Endodermal cell (in vitro differentiated cells): ENCODE measurements around the gene COLEC12. TPM values are rescaled to one million over a fixed set of nuclear protein-coding genes. Genes with fewer than 3 reads are reported as not detected.

Experiments
- DNase-seq: peaks from one replicate; pipeline ENCODE4 v3.0.0-alpha.2; 2017
- H3K27ac ChIP-seq: 2 replicates; pipeline ENCODE4 v1.5.1; 2013; ENCODE audit warnings: mild to moderate bottlenecking, low read depth, low read length, moderate library complexity
- H3K27me3 ChIP-seq: 2 replicates; pipeline ENCODE4 v1.6.1; 2013; ENCODE audit warnings: mild to moderate bottlenecking, low read length, moderate library complexity; ENCODE audit not compliant: insufficient read depth, control insufficient read depth, poor library complexity, severe bottlenecking
- H3K36me3 ChIP-seq: 2 replicates; pipeline ENCODE4 v1.7.0; 2013; ENCODE audit warnings: mild to moderate bottlenecking, low read length, moderate library complexity; ENCODE audit not compliant: control insufficient read depth, insufficient read depth
- H3K4me1 ChIP-seq: one replicate; pipeline ENCODE4 v1.7.0; 2013; ENCODE audit warnings: low read length; ENCODE audit not compliant: control insufficient read depth, insufficient read depth
- H3K4me3 ChIP-seq: 2 replicates; pipeline ENCODE4 v1.5.1; 2013; ENCODE audit warnings: mild to moderate bottlenecking, low read length, moderate library complexity
- H3K9ac ChIP-seq: 2 replicates; pipeline ENCODE4 v1.6.1; 2013; ENCODE audit warnings: mild to moderate bottlenecking, low read length, moderate library complexity; ENCODE audit not compliant: poor library complexity, severe bottlenecking; ENCODE audit errors: extremely low read depth
- H3K9me3 ChIP-seq: 2 replicates; pipeline ENCODE4 v1.6.1; 2013; ENCODE audit warnings: mild to moderate bottlenecking, low read length, moderate library complexity; ENCODE audit not compliant: control insufficient read depth
- H3K27ac Mint-ChIP-seq: 2 replicates; pipeline ENCODE4 v1.8.0; 2020; ENCODE audit warnings: mixed read lengths
- H3K27me3 Mint-ChIP-seq: 2 replicates; pipeline ENCODE4 v1.8.0; 2021; ENCODE audit warnings: mild to moderate bottlenecking, mixed read lengths; ENCODE audit not compliant: insufficient read depth
- H3K36me3 Mint-ChIP-seq: 2 replicates; pipeline ENCODE4 v1.8.0; 2020; ENCODE audit warnings: low read depth, mixed read lengths
- H3K4me1 Mint-ChIP-seq: 2 replicates; pipeline ENCODE4 v1.8.0; 2020; ENCODE audit warnings: mixed read lengths
- H3K4me3 Mint-ChIP-seq: 2 replicates; pipeline ENCODE4 v1.8.0; 2020; ENCODE audit warnings: mild to moderate bottlenecking, moderate library complexity, mixed read lengths
- H3K9me3 Mint-ChIP-seq: 2 replicates; pipeline ENCODE4 v1.8.0; 2020; ENCODE audit warnings: mild to moderate bottlenecking, mixed read lengths
- CTCF ChIP-seq: fragments of 200-600 bp; sonication (generic); conservative IDR thresholded peaks from 2 replicates; pipeline ENCODE4 v1.5.0; 2021; ENCODE audit warnings: antibody characterized with exemption, mild to moderate bottlenecking
- WGBS, 2 experiments: methylation state at CpG; one replicate each; pipeline versions ENCODE4 v1.1.5 to v1.1.7; 2013; ENCODE audit warnings: missing lambda C conversion rate in 2 of 2, mixed read lengths in 1 of 2; ENCODE audit not compliant: insufficient coverage in 1 of 2, insufficient read length in 1 of 2; 5-methylcytosine and 5-hydroxymethylcytosine counted together
- total RNA-seq, 2 donors: library from RNA; stranded (reverse); fragmentation: NEBNext Ultra II Directional in 1 of 2; extraction: Animal tissue kit (Norgen Biotek cat#: 25700) in 1 of 2; gene quantifications; 2 replicates in 1 of 2; 3 replicates in 1 of 2; pipeline ENCODE4 v1.2.1, GENCODE V29; 2021

COLEC12 gene
- total RNA-seq, 2 donors from 2014 or later: 123 TPM

GRCh38 chr18:463827-464541 is 36.5 kb downstream of the COLEC12 start:
- no peak overlapping the region for H3K9ac ChIP-seq
- TF ChIP-seq CTCF: no peak
- H3K4me3 ChIP-seq: no peak overlapping the region
- H3K27me3 ChIP-seq: no peaks in the 10 kb centered on the region
- no peaks in the 10 kb centered on the region for H3K9me3 ChIP-seq
- peaks cover 6% of the 10 kb centered on the region for H3K4me1 ChIP-seq
- DNase-seq: no peak
- H3K27me3 Mint-ChIP-seq: no peaks in the 10 kb centered on the region
- peaks cover 38% of the 10 kb centered on the region for H3K36me3 Mint-ChIP-seq
- H3K4me3 Mint-ChIP-seq: no peak overlapping the region
- no peak overlapping the region for H3K27ac Mint-ChIP-seq
- H3K9me3 Mint-ChIP-seq: peaks cover 8% of the 10 kb centered on the region
- peaks cover 80% of the 10 kb centered on the region for H3K36me3 ChIP-seq
- 70 to 73% methylated on average over 8 to 12 of the region's 12 CpGs for WGBS, 2 experiments
- no peak overlapping the region for H3K27ac ChIP-seq
- H3K4me1 Mint-ChIP-seq: peaks cover 11% of the 10 kb centered on the region

GRCh38 chr18:463403-463802 is 37.1 kb downstream of the COLEC12 start:
- Mint-ChIP-seq H3K27me3 (no peaks in the 10 kb centered on the region), H3K4me1 (peaks cover 16% of the 10 kb centered on the region), H3K4me3 (no peak overlapping the region), H3K9me3 (peaks cover 8% of the 10 kb centered on the region), H3K36me3 (peaks cover 38% of the 10 kb centered on the region), H3K27ac (no peak overlapping the region)
- Histone ChIP-seq H3K9ac (no peak overlapping the region), H3K27ac (no peak overlapping the region), H3K4me3 (no peak overlapping the region), H3K4me1 (peaks cover 9% of the 10 kb centered on the region), H3K27me3 (no peaks in the 10 kb centered on the region), H3K36me3 (peaks cover 80% of the 10 kb centered on the region), H3K9me3 (no peaks in the 10 kb centered on the region)
- 65 to 84% methylated on average over 11 of the region's 11 CpGs for WGBS, 2 experiments
- no peak for TF ChIP-seq CTCF
- no peak for DNase-seq

GRCh38 chr18:461762-462161 is 38.7 kb downstream of the COLEC12 start:
- Histone ChIP-seq H3K4me3 (no peak overlapping the region), H3K9ac (no peak overlapping the region), H3K36me3 (peaks cover 82% of the 10 kb centered on the region), H3K9me3 (no peaks in the 10 kb centered on the region), H3K4me1 (peaks cover 24% of the 10 kb centered on the region), H3K27me3 (no peaks in the 10 kb centered on the region), H3K27ac (no peak overlapping the region)
- no peak for TF ChIP-seq CTCF
- no peak overlapping the region for H3K27ac Mint-ChIP-seq
- peaks cover 41% of the 10 kb centered on the region for H3K36me3 Mint-ChIP-seq
- WGBS, 2 experiments: 0% methylated on average over 1 of the region's 2 CpGs; no CpG with 5 or more reads in 1 of the 2 experiments
- no peak for DNase-seq
- peaks cover 32% of the 10 kb centered on the region for H3K4me1 Mint-ChIP-seq
- H3K27me3 Mint-ChIP-seq: no peaks in the 10 kb centered on the region
- peaks cover 8% of the 10 kb centered on the region for H3K9me3 Mint-ChIP-seq
- H3K4me3 Mint-ChIP-seq: no peak overlapping the region
